Astrocyte (in vitro differentiated cells and primary cell): ENCODE data around the gene SIK3. TPM values are rescaled to one million over a fixed set of nuclear protein-coding genes. Genes with fewer than 3 reads are reported as not detected.

Source experiments
- DNase-seq: peaks from one replicate; pipeline ENCODE4 v3.0.0-alpha.2; 2010; ENCODE audit warnings: low read depth
- FAIRE-seq: peaks from 2 replicates; lab custom pipeline; 2011; peaks lifted over from hg19 to GRCh38; lab: Jason Lieb, UNC
- H2AFZ ChIP-seq: 2 replicates; pipeline ENCODE4 v1.6.0; 2012; ENCODE audit warnings: low read depth, low read length, inconsistent platforms
- H3K27ac ChIP-seq: 2 replicates; pipeline ENCODE4 v1.5.1; 2011; ENCODE audit warnings: low read depth, low read length, inconsistent platforms
- H3K27me3 ChIP-seq: 2 replicates; pipeline ENCODE4 v1.6.0; 2011; ENCODE audit warnings: low read length, inconsistent platforms; ENCODE audit not compliant: insufficient read depth
- H3K36me3 ChIP-seq: 2 replicates; pipeline ENCODE4 v1.5.1; 2011; ENCODE audit warnings: low read length, inconsistent platforms; ENCODE audit not compliant: insufficient read depth
- H3K4me1 ChIP-seq: 2 replicates; pipeline ENCODE4 v1.5.1; 2011; ENCODE audit warnings: low read length, inconsistent platforms; ENCODE audit not compliant: insufficient read depth
- H3K4me2 ChIP-seq: 2 replicates; pipeline ENCODE4 v1.6.0; 2012; ENCODE audit warnings: low read length, inconsistent platforms
- H3K4me3 ChIP-seq: 2 replicates; pipeline ENCODE4 v1.5.1; 2011; ENCODE audit warnings: low read depth, mild to moderate bottlenecking, low read length, inconsistent platforms; ENCODE audit not compliant: insufficient read depth
- H3K79me2 ChIP-seq: 2 replicates; pipeline ENCODE4 v1.6.0; 2012; ENCODE audit warnings: mild to moderate bottlenecking, low read length, inconsistent platforms; ENCODE audit not compliant: insufficient read depth
- H3K9ac ChIP-seq: 2 replicates; pipeline ENCODE4 v1.6.0; 2012; ENCODE audit warnings: mild to moderate bottlenecking, low read length, inconsistent platforms
- H3K9me3 ChIP-seq: 2 replicates; pipeline ENCODE4 v1.5.1; 2012; ENCODE audit warnings: low read depth, mild to moderate bottlenecking, low read length, inconsistent platforms; ENCODE audit not compliant: insufficient read depth
- H4K20me1 ChIP-seq: 2 replicates; pipeline ENCODE4 v1.6.0; 2012; ENCODE audit warnings: low read length, inconsistent platforms; ENCODE audit not compliant: insufficient read depth
- H3K27ac Mint-ChIP-seq: one replicate; pipeline ENCODE4 v1.8.0; 2021; ENCODE audit warnings: mild to moderate bottlenecking, mixed read lengths; ENCODE audit not compliant: unreplicated experiment
- H3K27me3 Mint-ChIP-seq: one replicate; pipeline ENCODE4 v1.8.0; 2021; ENCODE audit warnings: low read depth, mixed read lengths; ENCODE audit not compliant: unreplicated experiment
- H3K36me3 Mint-ChIP-seq: one replicate; pipeline ENCODE4 v1.8.0; 2021; ENCODE audit warnings: low read depth, mixed read lengths; ENCODE audit not compliant: unreplicated experiment
- H3K4me1 Mint-ChIP-seq: one replicate; pipeline ENCODE4 v1.8.0; 2021; ENCODE audit warnings: low read depth, mixed read lengths; ENCODE audit not compliant: unreplicated experiment
- H3K4me3 Mint-ChIP-seq: one replicate; pipeline ENCODE4 v1.8.0; 2021; ENCODE audit warnings: mild to moderate bottlenecking, moderate library complexity, mixed read lengths; ENCODE audit not compliant: unreplicated experiment
- H3K9me3 Mint-ChIP-seq: one replicate; pipeline ENCODE4 v1.8.0; 2021; ENCODE audit warnings: mild to moderate bottlenecking, mixed read lengths; ENCODE audit not compliant: unreplicated experiment
- CTCF ChIP-seq: IDR thresholded peaks from 2 replicates; pipeline ENCODE4 v1.5.1; 2011; ENCODE audit warnings: low read depth, mild to moderate bottlenecking, inconsistent platforms, low read length, moderate library complexity; ENCODE audit not compliant: insufficient read depth
- EZH2 ChIP-seq: IDR thresholded peaks from 2 replicates; pipeline ENCODE4 v1.6.1; 2012; ENCODE audit warnings: mild to moderate bottlenecking, low read length, inconsistent platforms; ENCODE audit not compliant: insufficient read depth
- total RNA-seq: library from RNA; stranded (reverse); gene quantifications from 2 replicates; pipeline ENCODE4 v1.2.1, GENCODE V29; 2021

The SIK3 gene
- total RNA-seq, 1 donor from 2014 or later: 34.4 TPM

- Mint-ChIP-seq H3K4me3 (no peak overlapping the region), H3K27me3 (peaks cover 18% of the 10 kb centered on the region)
- no peak for FAIRE-seq
Measured at GRCh38 chr11:116821050-116821918, 276.9 kb downstream of the SIK3 start.

GRCh38 chr11:116819049-116819448 lies 279.2 kb downstream of the SIK3 start:
- H3K27me3 Mint-ChIP-seq: peaks cover 14% of the 10 kb centered on the region
- no peak overlapping the region for H3K4me3 Mint-ChIP-seq
- peaks cover 2% of the 10 kb centered on the region for H3K36me3 Mint-ChIP-seq
- H3K79me2 ChIP-seq: no peaks in the 10 kb centered on the region
- H3K27ac Mint-ChIP-seq: no peak overlapping the region
- no peaks in the 10 kb centered on the region for H3K4me1 ChIP-seq
- DNase-seq: no peak
- H3K4me2 ChIP-seq: no peak overlapping the region
- no peaks in the 10 kb centered on the region for H3K4me1 Mint-ChIP-seq
- no peak overlapping the region for H3K27ac ChIP-seq
- no peaks in the 10 kb centered on the region for H3K9me3 Mint-ChIP-seq
- TF ChIP-seq EZH2: no peak
- no peak for TF ChIP-seq CTCF
- peaks cover 3% of the 10 kb centered on the region for H3K27me3 ChIP-seq
- no peaks in the 10 kb centered on the region for H4K20me1 ChIP-seq
- no peaks in the 10 kb centered on the region for H3K9me3 ChIP-seq
- no peaks in the 10 kb centered on the region for H3K36me3 ChIP-seq
- FAIRE-seq: no peak
- no peak overlapping the region for H3K4me3 ChIP-seq
- no peak overlapping the region for H2AFZ ChIP-seq
- no peak overlapping the region for H3K9ac ChIP-seq

More at GRCh38 chr11:116821050-116821918, 276.9 kb downstream of the SIK3 start:
- Mint-ChIP-seq H3K27ac (no peak overlapping the region), H3K36me3 (peaks cover 2% of the 10 kb centered on the region), H3K4me1 (no peaks in the 10 kb centered on the region), H3K9me3 (no peaks in the 10 kb centered on the region)
- Histone ChIP-seq H3K36me3 (no peaks in the 10 kb centered on the region), H3K27me3 (peaks cover 1% of the 10 kb centered on the region), H4K20me1 (no peaks in the 10 kb centered on the region), H3K4me2 (no peak overlapping the region), H3K9ac (no peak overlapping the region), H3K27ac (no peak overlapping the region), H3K9me3 (no peaks in the 10 kb centered on the region), H3K79me2 (no peaks in the 10 kb centered on the region), H2AFZ (no peak overlapping the region), H3K4me3 (no peak overlapping the region), H3K4me1 (no peaks in the 10 kb centered on the region)
- DNase-seq: no peak
- TF ChIP-seq CTCF (no peak), EZH2 (no peak)

- DNase-seq: no peak
- H3K27ac ChIP-seq: no peak overlapping the region
- no peaks in the 10 kb centered on the region for H4K20me1 ChIP-seq
- no peak for FAIRE-seq
- Mint-ChIP-seq H3K27ac (no peak overlapping the region), H3K36me3 (no peaks in the 10 kb centered on the region), H3K9me3 (no peaks in the 10 kb centered on the region), H3K27me3 (no peaks in the 10 kb centered on the region), H3K4me3 (no peak overlapping the region), H3K4me1 (no peaks in the 10 kb centered on the region)
- no peak overlapping the region for H3K4me2 ChIP-seq
- no peaks in the 10 kb centered on the region for H3K36me3 ChIP-seq
- H3K9me3 ChIP-seq: no peaks in the 10 kb centered on the region
- H3K27me3 ChIP-seq: peaks cover 3% of the 10 kb centered on the region
- no peaks in the 10 kb centered on the region for H3K79me2 ChIP-seq
- H3K4me3 ChIP-seq: no peak overlapping the region
- TF ChIP-seq CTCF: no peak
- H3K4me1 ChIP-seq: no peaks in the 10 kb centered on the region
- H2AFZ ChIP-seq: no peak overlapping the region
- H3K9ac ChIP-seq: no peak overlapping the region
Measured at GRCh38 chr11:116814502-116814901, 283.7 kb downstream of the SIK3 start.
